Memory B cell (primary cell): ENCODE measurements around the gene SLC2A4.

Source experiments
- ATAC-seq: fragments of 150-1000 bp; cut with Tn5 transposase; 2 replicates; pipeline ENCODE4 v1.10.0; 2021; ENCODE audit warnings: low read depth, mild to moderate bottlenecking, moderate library complexity
- DNase-seq, 2 donors: peaks; one replicate each; pipeline ENCODE4 v3.0.0; 2022; ENCODE audit warnings: low spot score in 2 of 2
- H3K27ac Mint-ChIP-seq: one replicate; pipeline ENCODE4 v1.8.0; 2022; ENCODE audit warnings: mild to moderate bottlenecking, moderate library complexity, mixed read lengths
- H3K27me3 Mint-ChIP-seq: one replicate; pipeline ENCODE4 v1.8.0; 2022; ENCODE audit warnings: mixed read lengths
- H3K36me3 Mint-ChIP-seq: one replicate; pipeline ENCODE4 v1.8.0; 2022; ENCODE audit warnings: mild to moderate bottlenecking, mixed read lengths
- H3K4me1 Mint-ChIP-seq: one replicate; pipeline ENCODE4 v1.8.0; 2022; ENCODE audit warnings: mixed read lengths
- H3K4me3 Mint-ChIP-seq: one replicate; pipeline ENCODE4 v1.8.0; 2022; ENCODE audit warnings: mild to moderate bottlenecking, moderate library complexity, mixed read lengths
- H3K9me3 Mint-ChIP-seq: one replicate; pipeline ENCODE4 v1.8.0; 2022; ENCODE audit warnings: mixed read lengths

The SLC2A4 gene

GRCh38 chr17:7279448-7279847 is 2.1 kb upstream of the SLC2A4 start:
- no peak for DNase-seq
- Mint-ChIP-seq H3K4me1 (peaks cover 17% of the 10 kb centered on the region), H3K27ac (no peak overlapping the region), H3K9me3 (no peaks in the 10 kb centered on the region), H3K4me3 (no peak overlapping the region), H3K27me3 (peaks cover 15% of the 10 kb centered on the region), H3K36me3 (no peaks in the 10 kb centered on the region)
- ATAC-seq = no peak

GRCh38 chr17:7280519-7281073 is 922 bp upstream of the SLC2A4 start:
- ATAC-seq (peak; percentile 82), DNase-seq (peak; percentile 80 to 89)
- peak overlapping the region; percentile 79 for H3K4me3 Mint-ChIP-seq
- no peak overlapping the region for H3K27ac Mint-ChIP-seq
- H3K27me3 Mint-ChIP-seq = peaks cover 15% of the 10 kb centered on the region
- H3K9me3 Mint-ChIP-seq = no peaks in the 10 kb centered on the region
- no peaks in the 10 kb centered on the region for H3K36me3 Mint-ChIP-seq
- peaks cover 17% of the 10 kb centered on the region for H3K4me1 Mint-ChIP-seq

GRCh38 chr17:7281953-7282751 is 634 bp downstream of the SLC2A4 start:
- Mint-ChIP-seq H3K27ac (no peak overlapping the region), H3K4me3 (peak overlapping the region; percentile 85), H3K27me3 (peaks cover 15% of the 10 kb centered on the region), H3K36me3 (no peaks in the 10 kb centered on the region), H3K4me1 (peaks cover 17% of the 10 kb centered on the region), H3K9me3 (no peaks in the 10 kb centered on the region)
- peak in 1 of 2 donors; percentile 27 for DNase-seq
- no peak for ATAC-seq

- Mint-ChIP-seq H3K27me3 (peaks cover 17% of the 10 kb centered on the region), H3K9me3 (no peaks in the 10 kb centered on the region), H3K36me3 (no peaks in the 10 kb centered on the region), H3K4me1 (peaks cover 17% of the 10 kb centered on the region), H3K27ac (no peak overlapping the region), H3K4me3 (peak overlapping the region; percentile 29)
- DNase-seq (no peak), ATAC-seq (no peak)
These were observed 1.3 kb downstream of the SLC2A4 start for GRCh38 chr17:7282752-7283321.

GRCh38 chr17:7283471-7284216 is 2.1 kb downstream of the SLC2A4 start:
- Mint-ChIP-seq H3K36me3 (no peaks in the 10 kb centered on the region), H3K27ac (no peak overlapping the region), H3K9me3 (no peaks in the 10 kb centered on the region), H3K27me3 (peaks cover 21% of the 10 kb centered on the region), H3K4me1 (peaks cover 17% of the 10 kb centered on the region), H3K4me3 (no peak overlapping the region)
- no peak for DNase-seq
- no peak for ATAC-seq

GRCh38 chr17:7284911-7285310 is 3.4 kb downstream of the SLC2A4 start:
- no peak overlapping the region for H3K4me3 Mint-ChIP-seq
- no peak for ATAC-seq
- no peak overlapping the region for H3K27ac Mint-ChIP-seq

GRCh38 chr17:7285679-7286078 is 4.2 kb downstream of the SLC2A4 start:
- H3K4me1 Mint-ChIP-seq = peaks cover 10% of the 10 kb centered on the region
- H3K36me3 Mint-ChIP-seq = no peaks in the 10 kb centered on the region
- no peaks in the 10 kb centered on the region for H3K9me3 Mint-ChIP-seq
- no peak for ATAC-seq
- DNase-seq = no peak
- no peak overlapping the region for H3K4me3 Mint-ChIP-seq
- H3K27ac Mint-ChIP-seq = no peak overlapping the region
- peaks cover 23% of the 10 kb centered on the region for H3K27me3 Mint-ChIP-seq

More at GRCh38 chr17:7284911-7285310, 3.4 kb downstream of the SLC2A4 start:
- Mint-ChIP-seq H3K27me3 (peaks cover 22% of the 10 kb centered on the region), H3K36me3 (no peaks in the 10 kb centered on the region), H3K9me3 (no peaks in the 10 kb centered on the region), H3K4me1 (peaks cover 17% of the 10 kb centered on the region)
- no peak for DNase-seq

- Mint-ChIP-seq H3K36me3 (no peaks in the 10 kb centered on the region), H3K9me3 (no peaks in the 10 kb centered on the region), H3K27me3 (peaks cover 8% of the 10 kb centered on the region), H3K4me1 (peaks cover 3% of the 10 kb centered on the region), H3K4me3 (no peak overlapping the region), H3K27ac (no peak overlapping the region)
- DNase-seq (no peak), ATAC-seq (no peak)
These were observed 7.9 kb downstream of the SLC2A4 start for GRCh38 chr17:7289256-7290032.

- ATAC-seq (no peak), DNase-seq (no peak)
- Mint-ChIP-seq H3K4me1 (peaks cover 7% of the 10 kb centered on the region), H3K36me3 (no peaks in the 10 kb centered on the region), H3K9me3 (no peaks in the 10 kb centered on the region), H3K27ac (no peak overlapping the region), H3K27me3 (peaks cover 10% of the 10 kb centered on the region), H3K4me3 (no peak overlapping the region)
These were observed 8.6 kb downstream of the SLC2A4 start for GRCh38 chr17:7290166-7290565.

GRCh38 chr17:7290685-7291084 is 9.2 kb downstream of the SLC2A4 start:
- Mint-ChIP-seq H3K4me1 (peaks cover 9% of the 10 kb centered on the region), H3K27ac (no peak overlapping the region)
- no peak for ATAC-seq

GRCh38 chr17:7292194-7292593 is 10.7 kb downstream of the SLC2A4 start:
- peaks cover 15% of the 10 kb centered on the region for H3K27me3 Mint-ChIP-seq

More at GRCh38 chr17:7290685-7291084, 9.2 kb downstream of the SLC2A4 start:
- Mint-ChIP-seq H3K9me3 (no peaks in the 10 kb centered on the region), H3K36me3 (no peaks in the 10 kb centered on the region), H3K4me3 (no peak overlapping the region), H3K27me3 (peaks cover 10% of the 10 kb centered on the region)
- no peak for DNase-seq

GRCh38 chr17:7292729-7293128 is 11.2 kb downstream of the SLC2A4 start:
- Mint-ChIP-seq H3K4me3 (no peak overlapping the region), H3K36me3 (no peaks in the 10 kb centered on the region), H3K9me3 (no peaks in the 10 kb centered on the region), H3K27ac (no peak overlapping the region), H3K27me3 (peaks cover 14% of the 10 kb centered on the region), H3K4me1 (peaks cover 13% of the 10 kb centered on the region)
- DNase-seq (no peak), ATAC-seq (no peak)

More at GRCh38 chr17:7292194-7292593, 10.7 kb downstream of the SLC2A4 start:
- Mint-ChIP-seq H3K27ac (no peak overlapping the region), H3K4me1 (peaks cover 13% of the 10 kb centered on the region), H3K36me3 (no peaks in the 10 kb centered on the region), H3K9me3 (no peaks in the 10 kb centered on the region), H3K4me3 (no peak overlapping the region)
- ATAC-seq = no peak
- no peak for DNase-seq

GRCh38 chr17:7293159-7293558 is 11.6 kb downstream of the SLC2A4 start:
- H3K4me3 Mint-ChIP-seq = no peak overlapping the region
- no peaks in the 10 kb centered on the region for H3K36me3 Mint-ChIP-seq
- H3K27ac Mint-ChIP-seq = no peak overlapping the region
- no peaks in the 10 kb centered on the region for H3K9me3 Mint-ChIP-seq
- no peak for DNase-seq
- H3K27me3 Mint-ChIP-seq = peaks cover 11% of the 10 kb centered on the region
- ATAC-seq = no peak
- peaks cover 13% of the 10 kb centered on the region for H3K4me1 Mint-ChIP-seq
